CD14-positive monocyte (primary cell): ENCODE data around the gene BORCS8. TPM values are rescaled to one million over a fixed set of nuclear protein-coding genes. Genes with fewer than 3 reads are reported as not detected.

Source experiments
- DNase-seq, 3 donors: peaks; one replicate each; pipeline ENCODE4 v3.0.0-alpha.2; 2011 to 2022
- H2AFZ ChIP-seq: 2 replicates; pipeline ENCODE4 v1.6.0; 2012; ENCODE audit warnings: mild to moderate bottlenecking, low read depth, low read length, inconsistent platforms; ENCODE audit not compliant: insufficient read depth, poor library complexity, severe bottlenecking
- H3K27ac ChIP-seq, 2 donors: 1 replicate in 1 of 2; 2 replicates in 1 of 2; pipeline ENCODE4 v1.5.1; 2012 to 2013; ENCODE audit warnings: low read length in 2 of 2, control low read depth in 1 of 2, inconsistent platforms in 1 of 2, low read depth in 1 of 2, mild to moderate bottlenecking in 1 of 2
- H3K27me3 ChIP-seq, 2 donors: one replicate each; pipeline versions ENCODE4 v1.6.0 to v1.6.1; 2011 to 2013; ENCODE audit warnings: low read length in 2 of 2; ENCODE audit not compliant: control insufficient read depth in 2 of 2, insufficient read depth in 2 of 2
- H3K36me3 ChIP-seq, 2 donors: replicated peaks in 1 of 2; 1 replicate in 1 of 2; 2 replicates in 1 of 2; pipeline versions ENCODE4 v1.5.1 to v1.6.1; 2012 to 2013; ENCODE audit warnings: low read length in 2 of 2, control low read depth in 1 of 2, inconsistent platforms in 1 of 2, mild to moderate bottlenecking in 1 of 2; ENCODE audit not compliant: insufficient read depth in 2 of 2, control insufficient read depth in 1 of 2
- H3K4me1 ChIP-seq, 2 donors: 1 replicate in 1 of 2; 2 replicates in 1 of 2; pipeline versions ENCODE4 v1.5.1 to v1.6.1; 2012 to 2013; ENCODE audit warnings: low read length in 2 of 2, control low read depth in 1 of 2, inconsistent platforms in 1 of 2, mild to moderate bottlenecking in 1 of 2, moderate library complexity in 1 of 2; ENCODE audit not compliant: insufficient read depth in 2 of 2, control insufficient read depth in 1 of 2
- H3K4me2 ChIP-seq: replicated peaks from 2 replicates; pipeline ENCODE3; 2012; ENCODE audit warnings: low read length, moderate library complexity, mild to moderate bottlenecking; ENCODE audit not compliant: poor library complexity, severe bottlenecking; ENCODE audit errors: extremely low read depth
- H3K4me3 ChIP-seq, 3 experiments: fragments of 200-600 bp in 1 of 3; sonication (generic) in 1 of 3; replicated peaks in 1 of 3; 1 replicate in 2 of 3; 2 replicates in 1 of 3; pipeline ENCODE4 v1.5.1; 2011 to 2013; ENCODE audit warnings: low read length in 3 of 3, mild to moderate bottlenecking in 3 of 3, control low read depth in 2 of 3, low read depth in 2 of 3, inconsistent platforms in 1 of 3, moderate library complexity in 1 of 3
- H3K79me2 ChIP-seq: 2 replicates; pipeline ENCODE4 v1.6.0; 2012; ENCODE audit warnings: mild to moderate bottlenecking, control low read depth, inconsistent platforms, low read length, moderate library complexity; ENCODE audit not compliant: insufficient read depth
- H3K9ac ChIP-seq: 2 replicates; pipeline ENCODE4 v1.6.0; 2017; ENCODE audit warnings: low read length, mild to moderate bottlenecking; ENCODE audit not compliant: insufficient read depth, poor library complexity, severe bottlenecking
- H3K9me3 ChIP-seq, 2 donors: replicated peaks in 1 of 2; 1 replicate in 1 of 2; 2 replicates in 1 of 2; pipeline versions ENCODE4 v1.5.1 to v1.6.1; 2012 to 2013; ENCODE audit warnings: low read length in 2 of 2, control low read depth in 1 of 2; ENCODE audit not compliant: control insufficient read depth in 1 of 2, insufficient read depth in 1 of 2
- H4K20me1 ChIP-seq: 2 replicates; pipeline ENCODE4 v1.6.0; 2012; ENCODE audit warnings: mild to moderate bottlenecking, low read length, control low read depth, moderate library complexity; ENCODE audit not compliant: insufficient read depth
- H3K27ac Mint-ChIP-seq, 7 donors: one replicate each; pipeline ENCODE4 v1.8.0; 2020; ENCODE audit warnings: mild to moderate bottlenecking in 7 of 7, mixed read lengths in 7 of 7, moderate library complexity in 6 of 7, inconsistent platforms in 2 of 7
- H3K27me3 Mint-ChIP-seq, 3 donors: one replicate each; pipeline ENCODE4 v1.8.0; 2021 to 2022; ENCODE audit warnings: low read depth in 3 of 3, mild to moderate bottlenecking in 3 of 3, mixed read lengths in 3 of 3, moderate library complexity in 3 of 3, inconsistent platforms in 1 of 3
- H3K36me3 Mint-ChIP-seq, 2 donors: one replicate each; pipeline ENCODE4 v1.8.0; 2020; ENCODE audit warnings: mixed read lengths in 2 of 2, inconsistent platforms in 1 of 2, mild to moderate bottlenecking in 1 of 2
- H3K4me1 Mint-ChIP-seq: one replicate; pipeline ENCODE4 v1.8.0; 2020; ENCODE audit warnings: mild to moderate bottlenecking, mixed read lengths
- H3K4me3 Mint-ChIP-seq, 2 donors: one replicate each; pipeline ENCODE4 v1.8.0; 2020; ENCODE audit warnings: mild to moderate bottlenecking in 2 of 2, mixed read lengths in 2 of 2, moderate library complexity in 1 of 2
- H3K9me3 Mint-ChIP-seq, 7 donors: one replicate each; pipeline ENCODE4 v1.8.0; 2020 to 2022; ENCODE audit warnings: mixed read lengths in 7 of 7, mild to moderate bottlenecking in 6 of 7, moderate library complexity in 6 of 7, inconsistent platforms in 2 of 7
- CTCF ChIP-seq: fragments of 200-600 bp; IDR thresholded peaks from one replicate; pipeline ENCODE4 v1.8.0; 2022; ENCODE audit warnings: antibody characterized with exemption, mild to moderate bottlenecking
- WGBS: methylation state at CpG from one replicate; pipeline ENCODE4 v1.1.5; 2013; ENCODE audit warnings: missing lambda C conversion rate; ENCODE audit not compliant: insufficient coverage; 5-methylcytosine and 5-hydroxymethylcytosine counted together
- intact Hi-C, 2 donors: fragments of 100-400 bp; cut with micrococcal nuclease; formaldehyde crosslinking; loops; one replicate each; pipeline versions ENCODE4 v1.15.0 to v1.15.1; 2023
- polyA plus RNA-seq, 3 donors: library from polyadenylated mRNA; depleted of rRNA in 1 of 3; unstranded in 2 of 3; stranded (reverse) in 1 of 3; fragments of 300-500 nt in 2 of 3; fragments of >200 nt in 1 of 3; fragmentation: Illumina TruSeq in 2 of 3; gene quantifications; 1 replicate in 2 of 3; 2 replicates in 1 of 3; pipeline ENCODE4 v1.2.3, GENCODE V29; 2012 to 2021

Gene BORCS8
- polyA plus RNA-seq, 3 donors, result 31.6 to 44.1 (median 36.5) TPM

- no peak overlapping the region for H2AFZ ChIP-seq
- peaks cover 47 to 69% (median 47%) of the 10 kb centered on the region in 3 donors for H3K27me3 Mint-ChIP-seq
- H3K4me3 Mint-ChIP-seq, result no peak overlapping the region
- intact Hi-C loops, result no loop called here
- H3K27ac Mint-ChIP-seq, result no peak overlapping the region
- no peak overlapping the region for H3K27ac ChIP-seq
- H3K9me3 Mint-ChIP-seq, result peaks cover 0 to 9% (median 2%) of the 10 kb centered on the region in 7 donors
- 68% methylated on average over 9 of the region's 9 CpGs for whole genome bisulfite sequencing
- H4K20me1 ChIP-seq, result no peaks in the 10 kb centered on the region
- H3K36me3 ChIP-seq, result no peaks in the 10 kb centered on the region
- no peak overlapping the region for H3K4me3 ChIP-seq
- H3K9ac ChIP-seq, result no peak overlapping the region
- no peaks in the 10 kb centered on the region for H3K79me2 ChIP-seq
- H3K4me2 ChIP-seq, result no peak overlapping the region
- no peaks in the 10 kb centered on the region for H3K36me3 Mint-ChIP-seq
- H3K4me1 Mint-ChIP-seq, result peaks cover 7% of the 10 kb centered on the region
- no peak for DNase-seq
- peaks cover 5 to 32% of the 10 kb centered on the region in 2 donors for H3K27me3 ChIP-seq
- H3K9me3 ChIP-seq, result peaks cover 4 to 6% of the 10 kb centered on the region in 2 donors
- no peaks in the 10 kb centered on the region for H3K4me1 ChIP-seq
- no peak for TF ChIP-seq CTCF
These were observed 17.4 kb upstream of the BORCS8 start for GRCh38 chr19:19209372-19209771.

- Histone ChIP-seq H3K36me3 (no peaks in the 10 kb centered on the region), H4K20me1 (no peaks in the 10 kb centered on the region), H3K4me2 (no peak overlapping the region), H3K27me3 (peaks cover 5 to 18% of the 10 kb centered on the region in 2 donors), H3K9ac (no peak overlapping the region), H3K27ac (no peak overlapping the region), H3K9me3 (peaks cover 4 to 6% of the 10 kb centered on the region in 2 donors), H2AFZ (no peak overlapping the region), H3K4me1 (peaks cover 3 to 10% of the 10 kb centered on the region in 2 donors), H3K4me3 (no peak overlapping the region), H3K79me2 (peaks cover 2% of the 10 kb centered on the region)
- H3K36me3 Mint-ChIP-seq, result no peaks in the 10 kb centered on the region
- H3K4me1 Mint-ChIP-seq, result peaks cover 11% of the 10 kb centered on the region
- H3K4me3 Mint-ChIP-seq, result no peak overlapping the region
- H3K27ac Mint-ChIP-seq, result peak overlapping the region in 1 of 7 donors; percentile 2
- intact Hi-C loops, result no loop called here
- no peak for DNase-seq
- peaks cover 36 to 54% (median 38%) of the 10 kb centered on the region in 3 donors for H3K27me3 Mint-ChIP-seq
- no peak for TF ChIP-seq CTCF
- 95% methylated on average over 2 of the region's 8 CpGs for WGBS
- H3K9me3 Mint-ChIP-seq, result peaks cover 0 to 15% (median 4%) of the 10 kb centered on the region in 7 donors
These were observed 16.0 kb upstream of the BORCS8 start for GRCh38 chr19:19207637-19208572.
